HepG2 (cell line): ENCODE data around the gene MUL1. TPM values are rescaled to one million over a fixed set of nuclear protein-coding genes. Genes with fewer than 3 reads are reported as not detected.

Source experiments
- ATAC-seq: fragments of 200-7000 bp; cut with Tn5 transposase; 3 replicates; pipeline ENCODE4 v1.9.1; 2020; ENCODE audit warnings: mild to moderate bottlenecking, moderate library complexity
- BruUV-seq: library from RNA; stranded (reverse); fragments of 400-500 nt; replicated peaks from 2 replicates; lab custom pipeline; 2021; lab: Mats Ljungman, UMichigan
- CTCF ChIA-PET: fragments of 300-600 bp; formaldehyde crosslinking; extraction: SDS; loops from one replicate; lab custom pipeline; 2021; ENCODE audit warnings: low total read pairs, inconsistent platforms, low intra/inter-chr PET ratio; lab: Yijun Ruan, JAX
- POLR2A ChIA-PET: fragments of 350-600 bp; sonication (Branson Sonifier 250); formaldehyde crosslinking; loops from one replicate; lab custom pipeline; 2020; ENCODE audit warnings: antibody characterized with exemption, inconsistent platforms; lab: Yijun Ruan, JAX
- DNase-seq: peaks from one replicate; pipeline ENCODE4 v3.0.0-alpha.2; 2015; ENCODE audit warnings: low spot score
- FAIRE-seq: peaks from 3 replicates; lab custom pipeline; 2011; peaks lifted over from hg19 to GRCh38; lab: Jason Lieb, UNC
- H2AFZ ChIP-seq: one replicate; pipeline ENCODE4 v1.6.1; 2011; ENCODE audit warnings: low read length, inconsistent platforms
- H3K27ac ChIP-seq: fragments of 300-600 bp; 3 replicates; pipeline ENCODE4 v1.8.0; 2011; ENCODE audit warnings: mixed run types, mild to moderate bottlenecking, mixed read lengths, low read length, inconsistent platforms; ENCODE audit not compliant: insufficient read depth; ENCODE audit errors: extremely low read length
- H3K27me3 ChIP-seq, 2 experiments: fragments of 200-600 bp in 1 of 2; 2 replicates in 1 of 2; 3 replicates in 1 of 2; pipeline versions ENCODE4 v1.6.0 to v1.8.0; 2011; ENCODE audit warnings: low read length in 2 of 2, mild to moderate bottlenecking in 2 of 2, moderate library complexity in 2 of 2, inconsistent platforms in 1 of 2; ENCODE audit not compliant: insufficient read depth in 2 of 2, control insufficient read depth in 1 of 2
- H3K36me3 ChIP-seq, 2 experiments: fragments of 200-600 bp in 1 of 2; replicated peaks in 1 of 2; 2 replicates in 1 of 2; 3 replicates in 1 of 2; pipeline versions ENCODE4 v1.5.1 to v1.8.0; 2011; ENCODE audit warnings: low read length in 2 of 2, inconsistent platforms in 1 of 2; ENCODE audit not compliant: insufficient read depth in 2 of 2, control insufficient read depth in 1 of 2
- H3K4me1 ChIP-seq: 2 replicates; pipeline ENCODE4 v1.5.1; 2012; ENCODE audit warnings: low read length, inconsistent platforms; ENCODE audit not compliant: insufficient read depth
- H3K4me2 ChIP-seq: 2 replicates; pipeline ENCODE4 v1.6.0; 2011; ENCODE audit warnings: low read depth, low read length, inconsistent platforms
- H3K4me3 ChIP-seq, 3 experiments: fragments of 200-600 bp in 1 of 3; sonication (generic), shearing (Covaris generic) in 1 of 3; replicated peaks in 1 of 3; 2 replicates each; pipeline ENCODE4 v1.5.1; 2011 to 2016; ENCODE audit warnings: low read length in 3 of 3, inconsistent platforms in 2 of 3, low read depth in 2 of 3, mild to moderate bottlenecking in 2 of 3, control low read depth in 1 of 3, mixed read lengths in 1 of 3; ENCODE audit not compliant: insufficient read depth in 1 of 3
- H3K79me2 ChIP-seq: one replicate; pipeline ENCODE4 v1.6.1; 2011; ENCODE audit warnings: low read length, inconsistent platforms; ENCODE audit not compliant: insufficient read depth
- H3K9ac ChIP-seq: 2 replicates; pipeline ENCODE4 v1.6.0; 2011; ENCODE audit warnings: mild to moderate bottlenecking, low read depth, low read length, inconsistent platforms; ENCODE audit not compliant: insufficient read depth
- H3K9me3 ChIP-seq: 2 replicates; pipeline ENCODE4 v1.5.1; 2012; ENCODE audit warnings: mild to moderate bottlenecking, low read length
- H4K20me1 ChIP-seq: 2 replicates; pipeline ENCODE4 v1.6.0; 2011; ENCODE audit warnings: inconsistent platforms, mild to moderate bottlenecking, low read length, moderate library complexity; ENCODE audit not compliant: insufficient read depth
- BRCA1 ChIP-seq: sonication (generic); formaldehyde crosslinking; IDR thresholded peaks from 2 replicates; pipeline ENCODE4 v1.4.0; 2020; ENCODE audit warnings: missing genetic modification reagents
- GATAD1 ChIP-seq: IDR thresholded peaks from 2 replicates; pipeline ENCODE4 v1.6.1; 2016; ENCODE audit warnings: missing genetic modification reagents, missing compliant biosample characterization
- KLF12 ChIP-seq: sonication (generic); formaldehyde crosslinking; IDR thresholded peaks from 2 replicates; pipeline ENCODE4 v1.4.0; 2020; ENCODE audit warnings: missing genetic modification reagents, borderline replicate concordance
- KMT2A ChIP-seq: sonication (generic); formaldehyde crosslinking; IDR thresholded peaks from 2 replicates; pipeline ENCODE4 v1.4.0; 2020; ENCODE audit warnings: missing genetic modification reagents
- MAF1 ChIP-seq: sonication (generic); formaldehyde crosslinking; IDR thresholded peaks from 2 replicates; pipeline ENCODE4 v1.5.0; 2020; ENCODE audit warnings: missing genetic modification reagents, borderline replicate concordance
- SETDB1 ChIP-seq: sonication (generic); formaldehyde crosslinking; IDR thresholded peaks from 2 replicates; pipeline ENCODE4 v1.5.1; 2020; ENCODE audit warnings: missing genetic modification reagents, mild to moderate bottlenecking, borderline replicate concordance
- SIN3A ChIP-seq: IDR thresholded peaks from 2 replicates; pipeline ENCODE4 v1.6.1; 2011; ENCODE audit warnings: low read depth, mild to moderate bottlenecking, control low read depth, low read length, borderline replicate concordance
- ZBTB26 ChIP-seq: IDR thresholded peaks from 2 replicates; pipeline ENCODE4 v1.6.1; 2016; ENCODE audit warnings: missing compliant biosample characterization, missing genetic modification reagents, borderline replicate concordance
- ZBTB7A ChIP-seq: sonication (generic); formaldehyde crosslinking; IDR thresholded peaks from 2 replicates; pipeline ENCODE4 v1.8.0; 2022; ENCODE audit warnings: mild to moderate bottlenecking, missing genetic modification reagents
- ZNF34 ChIP-seq: sonication (generic); formaldehyde crosslinking; IDR thresholded peaks from 2 replicates; pipeline ENCODE4 v1.4.0; 2020; ENCODE audit warnings: mild to moderate bottlenecking, missing genetic modification reagents, borderline replicate concordance
- ZNF441 ChIP-seq: sonication (generic); formaldehyde crosslinking; IDR thresholded peaks from 2 replicates; pipeline ENCODE4 v1.7.0; 2021; ENCODE audit warnings: missing genetic modification reagents, borderline replicate concordance
- ZNF766 ChIP-seq: sonication (generic); formaldehyde crosslinking; IDR thresholded peaks from 2 replicates; pipeline ENCODE4 v1.5.0; 2020; ENCODE audit warnings: missing genetic modification reagents, borderline replicate concordance
- ZNF776 ChIP-seq: sonication (generic); formaldehyde crosslinking; IDR thresholded peaks from 2 replicates; pipeline ENCODE4 v1.4.0; 2020; ENCODE audit warnings: mild to moderate bottlenecking, missing genetic modification reagents
- whole genome bisulfite sequencing: methylation state at CpG from one replicate; pipeline ENCODE4 v1.1.6; 2017; ENCODE audit warnings: low lambda C conversion rate; 5-methylcytosine and 5-hydroxymethylcytosine counted together
- in situ Hi-C: cut with HindIII; loops from 2 replicates; pipeline ENCODE4 v1.10.0; 2017; ENCODE audit warnings: low pct_unique_long_range_greater_than_20kb; ENCODE audit not compliant: extremely low pct_ligation_motif_present
- intact Hi-C: fragments of 100-400 bp; cut with micrococcal nuclease; formaldehyde crosslinking; loops from one replicate; pipeline ENCODE4 v1.10.0; 2022; ENCODE audit not compliant: unreplicated experiment
- polyA plus RNA-seq, 8 experiments: library from polyadenylated mRNA; depleted of rRNA in 3 of 8; stranded (reverse) in 7 of 8; unstranded in 1 of 8; fragments of >200 nt; fragmentation: Illumina TruSeq in 4 of 8; extraction: Trizol in 4 of 8; gene quantifications; 2 replicates each; pipeline versions ENCODE4 v1.2.1 to v1.2.3, GENCODE V29; 2011 to 2016; ENCODE audit warnings: low read depth in 4 of 8, missing spikeins in 1 of 8, mixed read lengths in 1 of 8; ENCODE audit not compliant: insufficient read depth in 1 of 8
- total RNA-seq, 5 experiments: library from RNA; depleted of rRNA; stranded (reverse); fragments of >200 nt; fragmentation: Illumina TruSeq; extraction: Trizol; gene quantifications; 2 replicates each; pipeline ENCODE4 v1.2.3, GENCODE V29; 2016; ENCODE audit warnings: low read depth in 1 of 5

The MUL1 gene
- total and polyA plus RNA-seq, 2 of the 13 experiments (the other 11 are each of a cell fraction or from before 2014, with no cell fraction given): 21.5 to 26.5 TPM

GRCh38 chr1:20528221-20528620 lies 20.3 kb upstream of the MUL1 start:
- intact Hi-C loops: no loop called here
- ChIA-PET CTCF (no interaction called here), POLR2A (no interaction called here)
- Histone ChIP-seq H3K4me3 (no peak overlapping the region), H3K9me3 (no peaks in the 10 kb centered on the region), H3K9ac (no peak overlapping the region), H3K4me1 (peaks cover 7% of the 10 kb centered on the region), H3K27me3 (peaks cover 3 to 22% of the 10 kb centered on the region in 2 experiments; a peak in 3 of 5 replicates), H3K27ac (no peak overlapping the region), H3K79me2 (no peaks in the 10 kb centered on the region), H4K20me1 (no peaks in the 10 kb centered on the region), H3K36me3 (no peaks in the 10 kb centered on the region), H3K4me2 (no peak overlapping the region), H2AFZ (no peak overlapping the region)
- TF ChIP-seq ZNF776 (CRISPR knock-in tag): no peak
- no peak for TF ChIP-seq ZNF34 (CRISPR knock-in tag)
- TF ChIP-seq SIN3A: no peak
- no peak for TF ChIP-seq KLF12
- TF ChIP-seq ZBTB7A (CRISPR knock-in tag): no peak
- TF ChIP-seq SETDB1 (CRISPR knock-in tag): no peak
- no peak for TF ChIP-seq GATAD1
- no peak for TF ChIP-seq ZNF441 (CRISPR knock-in tag)
- TF ChIP-seq ZBTB26 (CRISPR knock-in tag): no peak
- no peak for TF ChIP-seq ZNF766 (CRISPR knock-in tag)
- TF ChIP-seq BRCA1 (CRISPR knock-in tag): no peak
- TF ChIP-seq MAF1 (CRISPR knock-in tag): no peak
- TF ChIP-seq KMT2A (CRISPR knock-in tag): no peak
- WGBS: 2% methylated on average over 4 of the region's 7 CpGs
- in situ Hi-C loops: no loop called here
- DNase-seq (no peak), FAIRE-seq (no peak), ATAC-seq (no peak)
- no TSS peak for BruUV-seq
